GM12875 (cell line): ENCODE measurements around the gene ZNF451.

Experiments
- H3K4me3 ChIP-seq: one replicate; pipeline ENCODE4 v1.5.1; 2011; ENCODE audit warnings: low read depth, low read length, control low read depth
- CTCF ChIP-seq: IDR thresholded peaks from 2 replicates; pipeline ENCODE4 v1.5.1; 2011; ENCODE audit warnings: low read depth, mild to moderate bottlenecking, control low read depth, inconsistent platforms, low read length, moderate library complexity, borderline replicate concordance; ENCODE audit not compliant: insufficient read depth

ZNF451 gene

GRCh38 chr6:57138026-57138425 is 48.0 kb downstream of the ZNF451 start:
- H3K4me3 ChIP-seq: no peak overlapping the region
- no peak for TF ChIP-seq CTCF

GRCh38 chr6:57141451-57142177 is 51.6 kb downstream of the ZNF451 start:
- H3K4me3 ChIP-seq: no peak overlapping the region
- TF ChIP-seq CTCF: no peak

GRCh38 chr6:57142178-57142525 is 52.2 kb downstream of the ZNF451 start:
- H3K4me3 ChIP-seq: no peak overlapping the region
- TF ChIP-seq CTCF: no peak

GRCh38 chr6:57143690-57144089 is 53.7 kb downstream of the ZNF451 start:
- H3K4me3 ChIP-seq: no peak overlapping the region
- no peak for TF ChIP-seq CTCF

GRCh38 chr6:57147401-57147800 is 57.4 kb downstream of the ZNF451 start:
- TF ChIP-seq CTCF: no peak
- H3K4me3 ChIP-seq: no peak overlapping the region

- H3K4me3 ChIP-seq: no peak overlapping the region
- TF ChIP-seq CTCF: no peak
Observed at GRCh38 chr6:57147955-57148858, 58.2 kb downstream of the ZNF451 start.
